Ovary (tissue), 3 donors: ENCODE data around the gene HOXC4.

Experiments used
- POLR2A ChIP-seq: fragments of 450-650 bp; IDR thresholded peaks from one replicate; pipeline ENCODE4 v1.6.1; 2017; ENCODE audit warnings: antibody characterized with exemption, mild to moderate bottlenecking, moderate library complexity
- TF ChIP-seq, protein P1 (sequence below), 3 donors: fragments of 450-650 bp in 2 of 3; fragments of 200-600 bp in 1 of 3; IDR thresholded peaks; one replicate each; pipeline versions ENCODE4 v1.5.1 to v1.8.0; 2016 to 2022; ENCODE audit warnings: antibody characterized with exemption in 3 of 3, mild to moderate bottlenecking in 1 of 3
- donor health status: DM: no; HTN: no; CAD: no.

DNA sequence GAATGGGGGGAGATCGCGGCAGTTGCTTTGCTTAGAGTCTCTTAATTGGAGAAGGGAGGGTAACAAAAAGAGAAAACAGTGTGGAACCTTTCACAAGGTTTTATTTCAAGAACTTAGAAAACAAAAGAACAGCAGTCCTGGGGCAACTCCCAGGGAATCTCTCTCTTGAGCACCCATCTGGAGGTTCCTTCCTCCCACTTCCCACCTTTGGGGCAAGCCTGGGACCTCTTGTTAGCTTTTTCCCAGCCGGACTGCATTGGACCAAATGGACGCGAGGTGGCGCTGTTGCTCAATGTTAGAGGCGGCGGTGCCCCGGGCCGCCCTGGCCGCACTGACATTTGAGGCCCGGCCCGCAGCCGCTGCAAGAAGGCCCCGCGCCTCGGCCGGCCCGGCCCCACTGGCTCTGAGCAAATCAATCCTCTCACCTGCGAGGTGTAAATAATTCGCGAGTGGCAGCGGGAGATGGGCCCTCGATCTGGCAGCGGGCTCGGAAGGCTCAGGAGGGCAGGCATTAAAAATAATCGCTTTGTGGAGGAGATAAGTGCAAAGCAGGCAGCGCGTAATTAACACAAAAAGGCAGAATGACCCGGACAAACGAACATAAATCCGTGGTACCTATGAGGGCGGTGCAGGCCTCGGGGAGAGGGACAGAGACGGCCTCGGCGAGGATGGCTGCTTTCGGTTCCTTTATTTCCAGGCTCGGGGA, 47.6 kb upstream of the HOXC4 start:
- TF ChIP-seq, protein P1, sequence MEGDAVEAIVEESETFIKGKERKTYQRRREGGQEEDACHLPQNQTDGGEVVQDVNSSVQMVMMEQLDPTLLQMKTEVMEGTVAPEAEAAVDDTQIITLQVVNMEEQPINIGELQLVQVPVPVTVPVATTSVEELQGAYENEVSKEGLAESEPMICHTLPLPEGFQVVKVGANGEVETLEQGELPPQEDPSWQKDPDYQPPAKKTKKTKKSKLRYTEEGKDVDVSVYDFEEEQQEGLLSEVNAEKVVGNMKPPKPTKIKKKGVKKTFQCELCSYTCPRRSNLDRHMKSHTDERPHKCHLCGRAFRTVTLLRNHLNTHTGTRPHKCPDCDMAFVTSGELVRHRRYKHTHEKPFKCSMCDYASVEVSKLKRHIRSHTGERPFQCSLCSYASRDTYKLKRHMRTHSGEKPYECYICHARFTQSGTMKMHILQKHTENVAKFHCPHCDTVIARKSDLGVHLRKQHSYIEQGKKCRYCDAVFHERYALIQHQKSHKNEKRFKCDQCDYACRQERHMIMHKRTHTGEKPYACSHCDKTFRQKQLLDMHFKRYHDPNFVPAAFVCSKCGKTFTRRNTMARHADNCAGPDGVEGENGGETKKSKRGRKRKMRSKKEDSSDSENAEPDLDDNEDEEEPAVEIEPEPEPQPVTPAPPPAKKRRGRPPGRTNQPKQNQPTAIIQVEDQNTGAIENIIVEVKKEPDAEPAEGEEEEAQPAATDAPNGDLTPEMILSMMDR (IDR thresholded peaks at IDR 0.05), result peak; percentile 95 to 97 (median 96)
- TF ChIP-seq POLR2A, result no peak
